Lung (tissue), 12 donors: Measurements from ENCODE around the gene PARVB. TPM values are rescaled to one million over a fixed set of nuclear protein-coding genes. Genes with fewer than 3 reads are reported as not detected.

Experiments
- ATAC-seq: fragments of 200-7000 bp; cut with Tn5 transposase; one replicate; pipeline ENCODE4 v1.9.1; 2020; ENCODE audit warnings: moderate number of reproducible peaks; ENCODE audit not compliant: insufficient read depth, low FRiP score
- DNase-seq, 3 donors: peaks; one replicate each; pipeline ENCODE4 v3.0.0-alpha.2; 2013 to 2017
- H3K27ac ChIP-seq, 2 donors: one replicate each; pipeline ENCODE4 v1.5.1; 2013; ENCODE audit warnings: mild to moderate bottlenecking in 2 of 2, moderate library complexity in 2 of 2, control low read depth in 1 of 2, inconsistent platforms in 1 of 2, low read depth in 1 of 2, low read length in 1 of 2
- H3K27me3 ChIP-seq, 3 donors: one replicate each; pipeline ENCODE4 v1.5.1; 2013; ENCODE audit warnings: low read length in 2 of 3; ENCODE audit not compliant: control insufficient read depth in 3 of 3, insufficient read depth in 3 of 3
- H3K36me3 ChIP-seq, 4 donors: one replicate each; pipeline ENCODE4 v1.5.1; 2013; ENCODE audit warnings: low read length in 4 of 4, mild to moderate bottlenecking in 1 of 4, moderate library complexity in 1 of 4; ENCODE audit not compliant: control insufficient read depth in 4 of 4, insufficient read depth in 4 of 4
- H3K4me1 ChIP-seq, 5 donors: one replicate each; pipeline ENCODE4 v1.5.1; 2013; ENCODE audit warnings: low read length in 5 of 5, mild to moderate bottlenecking in 2 of 5, moderate library complexity in 1 of 5; ENCODE audit not compliant: control insufficient read depth in 5 of 5, insufficient read depth in 5 of 5
- H3K4me3 ChIP-seq: one replicate; pipeline ENCODE4 v1.5.1; 2013; ENCODE audit warnings: mild to moderate bottlenecking, control low read depth, moderate library complexity
- H3K9ac ChIP-seq, 2 donors: one replicate each; pipeline ENCODE4 v1.5.1; 2013; ENCODE audit warnings: low read length in 2 of 2, control low read depth in 1 of 2; ENCODE audit not compliant: insufficient read depth in 1 of 2
- H3K9me3 ChIP-seq, 4 donors: one replicate each; pipeline ENCODE4 v1.5.1; 2013; ENCODE audit warnings: low read length in 3 of 4, mild to moderate bottlenecking in 1 of 4, moderate library complexity in 1 of 4; ENCODE audit not compliant: control insufficient read depth in 4 of 4, insufficient read depth in 3 of 4
- WGBS, 2 donors: extraction: QIAGEN DNeasy Blood & Tissue Kit; methylation state at CpG; one replicate each; pipeline ENCODE4 v1.1.7; 2013; 5-methylcytosine and 5-hydroxymethylcytosine counted together
- polyA plus RNA-seq, 2 donors: library from polyadenylated mRNA; stranded (reverse); fragments of 200-250 nt; gene quantifications; one replicate each; pipeline ENCODE4 v1.2.1, GENCODE V29; 2013
- total RNA-seq, 2 donors: library from RNA; depleted of rRNA in 1 of 2; stranded (reverse); fragments of >200 nt in 1 of 2; gene quantifications; one replicate each; pipeline ENCODE4 v1.2.1, GENCODE V29; 2014 to 2021
- TF ChIP-seq, protein P1 (sequence below): IDR thresholded peaks from 2 replicates; pipeline ENCODE4 v1.5.1; 2012; ENCODE audit warnings: mild to moderate bottlenecking; ENCODE audit errors: control extremely low read depth, extremely low read depth
- donor health status: control.
- donor health status: control.
- donor health status: Bipolar disorder and iron deficiency.
- donor health status: healthy.
- donor health status: DM: yes; HTN: yes; CAD: no.

PARVB gene
- total and polyA plus RNA-seq, 4 donors, result 16.9 to 64.2 (median 49.7) TPM

DNA sequence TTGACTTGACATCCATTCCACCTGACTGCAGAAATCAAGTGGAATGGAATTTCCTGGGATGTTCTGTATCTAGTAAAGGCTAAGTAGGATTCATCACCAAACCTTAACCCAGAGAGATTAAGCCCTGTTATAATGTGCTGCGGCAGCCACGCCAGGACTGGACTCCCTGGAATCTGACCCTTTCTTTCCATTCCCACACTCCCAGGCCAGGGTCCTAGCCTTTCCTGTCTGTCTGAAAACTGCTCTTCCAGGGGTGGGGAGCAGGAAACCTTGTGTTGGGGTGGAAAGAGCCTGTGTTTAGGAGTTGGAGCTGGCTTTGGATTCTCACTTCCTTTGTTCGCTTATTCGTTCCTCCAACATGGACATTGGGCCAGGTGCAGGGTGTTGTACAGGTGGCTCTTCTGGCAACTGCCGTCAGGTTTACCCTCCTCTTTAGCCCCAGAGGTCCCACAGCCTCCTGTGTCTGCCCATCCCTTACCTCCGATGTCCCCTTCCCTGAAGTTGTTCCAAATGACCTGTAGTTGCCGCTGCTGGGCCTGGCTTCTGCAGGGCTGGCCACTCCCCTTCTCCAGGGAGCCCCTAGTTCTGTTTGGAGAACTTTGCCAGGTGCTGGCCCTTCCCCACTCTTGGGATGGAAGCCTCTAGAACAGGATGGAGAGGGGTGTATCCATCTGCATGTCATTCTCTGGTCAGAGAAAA, 20.5 kb upstream of the PARVB start:
- Histone ChIP-seq H3K27me3 (no peaks in the 10 kb centered on the region), H3K9me3 (peaks cover 0 to 6% (median 1%) of the 10 kb centered on the region in 4 donors), H3K36me3 (peaks cover 0 to 4% (median 3%) of the 10 kb centered on the region in 4 donors), H3K9ac (no peak overlapping the region), H3K4me1 (peaks cover 0 to 22% (median 8%) of the 10 kb centered on the region in 5 donors), H3K4me3 (no peak overlapping the region), H3K27ac (no peak overlapping the region)
- DNase-seq, result peak in 2 of 3 donors; percentile 31 to 40
- WGBS, 2 donors, result 78 to 82% methylated on average over 7 of the region's 7 CpGs
- TF ChIP-seq, protein P1, sequence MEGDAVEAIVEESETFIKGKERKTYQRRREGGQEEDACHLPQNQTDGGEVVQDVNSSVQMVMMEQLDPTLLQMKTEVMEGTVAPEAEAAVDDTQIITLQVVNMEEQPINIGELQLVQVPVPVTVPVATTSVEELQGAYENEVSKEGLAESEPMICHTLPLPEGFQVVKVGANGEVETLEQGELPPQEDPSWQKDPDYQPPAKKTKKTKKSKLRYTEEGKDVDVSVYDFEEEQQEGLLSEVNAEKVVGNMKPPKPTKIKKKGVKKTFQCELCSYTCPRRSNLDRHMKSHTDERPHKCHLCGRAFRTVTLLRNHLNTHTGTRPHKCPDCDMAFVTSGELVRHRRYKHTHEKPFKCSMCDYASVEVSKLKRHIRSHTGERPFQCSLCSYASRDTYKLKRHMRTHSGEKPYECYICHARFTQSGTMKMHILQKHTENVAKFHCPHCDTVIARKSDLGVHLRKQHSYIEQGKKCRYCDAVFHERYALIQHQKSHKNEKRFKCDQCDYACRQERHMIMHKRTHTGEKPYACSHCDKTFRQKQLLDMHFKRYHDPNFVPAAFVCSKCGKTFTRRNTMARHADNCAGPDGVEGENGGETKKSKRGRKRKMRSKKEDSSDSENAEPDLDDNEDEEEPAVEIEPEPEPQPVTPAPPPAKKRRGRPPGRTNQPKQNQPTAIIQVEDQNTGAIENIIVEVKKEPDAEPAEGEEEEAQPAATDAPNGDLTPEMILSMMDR, result no peak
- ATAC-seq, result no peak

DNA sequence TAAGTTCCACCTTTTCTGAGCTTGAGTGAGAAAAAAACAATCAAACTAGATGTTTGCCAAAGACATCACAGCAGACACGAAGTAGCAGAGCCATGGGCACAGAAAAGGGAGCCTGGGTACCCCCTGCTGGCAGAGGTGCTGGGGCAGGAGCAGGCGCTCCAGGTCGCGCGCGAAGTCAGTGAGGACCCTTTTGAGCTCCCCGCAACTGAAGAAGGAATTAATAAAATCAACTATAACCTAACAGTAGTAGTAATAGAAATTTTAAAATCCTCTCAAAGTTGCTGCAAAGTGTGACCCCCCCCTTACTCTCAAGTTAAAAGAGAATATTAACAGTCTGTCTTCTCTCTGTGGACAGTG, 20.0 kb upstream of the PARVB start:
- no peak overlapping the region for H3K9ac ChIP-seq
- no peak for ATAC-seq
- H3K9me3 ChIP-seq, result peaks cover 0 to 6% (median 1%) of the 10 kb centered on the region in 4 donors
- 91 to 93% methylated on average over 7 of the region's 7 CpGs for WGBS, 2 donors
- DNase-seq, result no peak
- no peaks in the 10 kb centered on the region for H3K27me3 ChIP-seq
- peaks cover 0 to 21% (median 8%) of the 10 kb centered on the region in 5 donors for H3K4me1 ChIP-seq
- no peak overlapping the region for H3K4me3 ChIP-seq
- H3K36me3 ChIP-seq, result peaks cover 0 to 4% (median 0%) of the 10 kb centered on the region in 4 donors
- H3K27ac ChIP-seq, result no peak overlapping the region
- TF ChIP-seq, protein P1, result no peak

DNA sequence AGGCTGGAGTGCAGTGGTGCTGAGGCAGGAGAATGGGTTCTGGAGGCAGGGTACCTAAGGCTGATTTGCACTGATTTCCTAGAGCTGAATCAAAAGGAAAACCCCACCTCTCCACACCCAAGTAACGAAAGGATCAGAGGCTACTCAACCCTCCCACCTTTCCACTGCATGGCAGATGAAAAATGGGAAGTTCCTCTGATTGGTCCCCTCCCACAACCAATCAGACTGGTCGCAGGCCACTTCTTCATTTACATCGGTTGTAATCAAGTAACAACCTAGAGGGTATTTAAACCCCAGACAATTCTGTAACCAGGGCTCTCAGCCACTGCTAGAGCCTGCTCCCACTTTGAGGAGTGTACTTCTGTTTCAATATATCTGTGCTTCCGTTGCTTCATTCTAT, 18.6 kb upstream of the PARVB start:
- TF ChIP-seq, protein P1, result no peak

More for the DNA sequence above, 18.6 kb upstream of the PARVB start:
- no peak for ATAC-seq
- Histone ChIP-seq H3K9ac (no peak overlapping the region), H3K9me3 (peaks cover 0 to 6% (median 1%) of the 10 kb centered on the region in 4 donors), H3K36me3 (no peaks in the 10 kb centered on the region), H3K27me3 (no peaks in the 10 kb centered on the region), H3K4me1 (peaks cover 0 to 21% (median 8%) of the 10 kb centered on the region in 5 donors), H3K27ac (no peak overlapping the region), H3K4me3 (no peak overlapping the region)
- DNase-seq, result no peak
- WGBS, 2 donors, result 70 to 82% methylated on average over 4 of the region's 4 CpGs
